SK-N-SH treated with all-trans-retinoic acid at 6 μM for 48 hours (cell line): ENCODE results near the gene C12orf60.
A peak's percentile ranks its signal among the peaks of the same experiment; 100 is the strongest.

Experiments used
- ATAC-seq: fragments of 200-7000 bp; cut with Tn5 transposase; 3 replicates; pipeline ENCODE4 v1.9.1; 2020; ENCODE audit warnings: mild to moderate bottlenecking, moderate library complexity
- BACH2 ChIP-seq: fragments of 250-450 bp; sonication (Bioruptor Pico); IDR thresholded peaks from 2 replicates; pipeline ENCODE4 v1.9.0; 2021; ENCODE audit warnings: mild to moderate bottlenecking, borderline replicate concordance
- CREB5 ChIP-seq: fragments of 250-450 bp; sonication (Bioruptor Pico); IDR thresholded peaks from 2 replicates; pipeline ENCODE4 v1.5.1; 2020; ENCODE audit warnings: low read depth, mild to moderate bottlenecking, moderate library complexity
- CSDC2 ChIP-seq: fragments of 250-450 bp; sonication (Bioruptor Pico); IDR thresholded peaks from 2 replicates; pipeline ENCODE4 v1.5.0; 2020; ENCODE audit warnings: mild to moderate bottlenecking, moderate library complexity
- ESRRG ChIP-seq: fragments of 250-450 bp; sonication (Bioruptor Pico); IDR thresholded peaks from 2 replicates; pipeline ENCODE4 v1.6.1; 2021; ENCODE audit warnings: mild to moderate bottlenecking
- GLIS3 ChIP-seq: fragments of 250-450 bp; sonication (Bioruptor Pico); IDR thresholded peaks from 2 replicates; pipeline ENCODE4 v1.5.0; 2020; ENCODE audit warnings: mild to moderate bottlenecking, moderate library complexity
- ISL1 ChIP-seq: fragments of 250-450 bp; sonication (Bioruptor Pico); IDR thresholded peaks from 2 replicates; pipeline ENCODE4 v2.1.2; 2022; ENCODE audit warnings: mild to moderate bottlenecking, moderate library complexity
- PATZ1 ChIP-seq: fragments of 250-450 bp; sonication (Bioruptor Pico); IDR thresholded peaks from 2 replicates; pipeline ENCODE4 v1.8.0; 2020; ENCODE audit warnings: mild to moderate bottlenecking, moderate library complexity, borderline replicate concordance
- POU6F1 ChIP-seq: fragments of 250-450 bp; sonication (Bioruptor Pico); IDR thresholded peaks from 2 replicates; pipeline ENCODE4 v1.8.0; 2021; ENCODE audit warnings: low read depth, mild to moderate bottlenecking, moderate library complexity, borderline replicate concordance
- PPARA ChIP-seq: fragments of 250-450 bp; sonication (Bioruptor Pico); IDR thresholded peaks from 2 replicates; pipeline ENCODE4 v1.5.0; 2020; ENCODE audit warnings: mild to moderate bottlenecking, borderline replicate concordance
- RARB ChIP-seq: fragments of 250-450 bp; sonication (Bioruptor Pico); IDR thresholded peaks from 2 replicates; pipeline ENCODE4 v1.8.0; 2021; ENCODE audit warnings: mild to moderate bottlenecking, moderate library complexity
- SNAI2 ChIP-seq: fragments of 250-450 bp; sonication (Bioruptor Pico); IDR thresholded peaks from 2 replicates; pipeline ENCODE4 v1.5.0; 2020; ENCODE audit warnings: mild to moderate bottlenecking, moderate library complexity
- TCF4 ChIP-seq: fragments of 250-450 bp; sonication (Bioruptor Pico); IDR thresholded peaks from 2 replicates; pipeline ENCODE4 v1.8.0; 2021; ENCODE audit warnings: mild to moderate bottlenecking, moderate library complexity, borderline replicate concordance
- ZC3H10 ChIP-seq: fragments of 250-450 bp; sonication (Bioruptor Pico); IDR thresholded peaks from 2 replicates; pipeline ENCODE4 v1.5.1; 2021; ENCODE audit warnings: mild to moderate bottlenecking, moderate library complexity
- ZFP3 ChIP-seq: fragments of 250-450 bp; sonication (Bioruptor Pico); IDR thresholded peaks from 2 replicates; pipeline ENCODE4 v1.5.0; 2020; ENCODE audit warnings: mild to moderate bottlenecking, moderate library complexity
- ZFP30 ChIP-seq: fragments of 450-650 bp; formaldehyde crosslinking; IDR thresholded peaks from 2 replicates; pipeline ENCODE4 v1.5.0; 2022; ENCODE audit warnings: mild to moderate bottlenecking, moderate library complexity
- ZNF565 ChIP-seq: fragments of 450-650 bp; formaldehyde crosslinking; conservative IDR thresholded peaks from 2 replicates; pipeline ENCODE4 v1.5.0; 2020; ENCODE audit warnings: low read depth, mild to moderate bottlenecking, moderate library complexity
- ZNF8 ChIP-seq: fragments of 450-650 bp; formaldehyde crosslinking; IDR thresholded peaks from 2 replicates; pipeline ENCODE4 v1.5.0; 2020; ENCODE audit warnings: mild to moderate bottlenecking, moderate library complexity

The C12orf60 gene

GRCh38 chr12:14833336-14833735 lies 29.9 kb downstream of the C12orf60 start:
- TF ChIP-seq GLIS3 (CRISPR knock-in tag) (no peak), CSDC2 (CRISPR knock-in tag) (no peak), PATZ1 (CRISPR knock-in tag) (no peak), RARB (no peak), ESRRG (CRISPR knock-in tag) (no peak), ISL1 (CRISPR knock-in tag) (no peak), BACH2 (no peak), PPARA (no peak), ZNF8 (no peak), CREB5 (no peak)
- no peak for ATAC-seq

- ATAC-seq = peak; percentile 6; the same call in 1 of the 3 replicates
- TF ChIP-seq PATZ1 (CRISPR knock-in tag) (no peak), CREB5 (peak; percentile 33; the same call in 1 of the 2 replicates), TCF4 (CRISPR knock-in tag) (0 out of 2 replicates have a peak, but pooled peaks have one; percentile 7), RARB (no peak), POU6F1 (CRISPR knock-in tag) (no peak), ISL1 (CRISPR knock-in tag) (peak; percentile 64), GLIS3 (CRISPR knock-in tag) (0 out of 2 replicates have a peak, but pooled peaks have one; percentile 36), ZFP3 (CRISPR knock-in tag) (peak; percentile 84), ZNF565 (CRISPR knock-in tag) (no peak), CSDC2 (CRISPR knock-in tag) (peak; percentile 94; the same call in 1 of the 2 replicates), SNAI2 (peak; percentile 52; the same call in 1 of the 2 replicates)
These were observed 30.5 kb downstream of the C12orf60 start for GRCh38 chr12:14833952-14834351.

- TF ChIP-seq ZNF8 (no peak), ISL1 (CRISPR knock-in tag) (peak; percentile 56; the same call in 1 of the 2 replicates), PATZ1 (CRISPR knock-in tag) (no peak), ESRRG (CRISPR knock-in tag) (no peak), ZC3H10 (CRISPR knock-in tag) (no peak), ZFP30 (no peak)
- no peak; the same call in 2 of the 3 replicates for ATAC-seq
These were observed 31.0 kb downstream of the C12orf60 start for GRCh38 chr12:14834509-14834908.
